LNCAP (cell line): ENCODE data around the gene FN3K.

Experiments
- CTCF ChIP-seq: fragments of 450-650 bp; IDR thresholded peaks from 2 replicates; pipeline ENCODE4 v1.5.1; 2017; ENCODE audit warnings: mild to moderate bottlenecking

Gene FN3K

GRCh38 chr17:82698974-82699442 lies 36.4 kb upstream of the FN3K start:
- TF ChIP-seq CTCF = no peak

GRCh38 chr17:82699551-82699950 lies 35.9 kb upstream of the FN3K start:
- no peak for TF ChIP-seq CTCF

- no peak for TF ChIP-seq CTCF
Measured at GRCh38 chr17:82702231-82702927, 33.0 kb upstream of the FN3K start.

GRCh38 chr17:82703036-82703745 lies 32.2 kb upstream of the FN3K start:
- TF ChIP-seq CTCF = no peak

- no peak for TF ChIP-seq CTCF
Measured at GRCh38 chr17:82703935-82704865, 31.2 kb upstream of the FN3K start.

GRCh38 chr17:82704886-82705285 lies 30.5 kb upstream of the FN3K start:
- no peak for TF ChIP-seq CTCF

GRCh38 chr17:82705756-82706155 lies 29.7 kb upstream of the FN3K start:
- no peak for TF ChIP-seq CTCF
